ENCODE results near the gene FAR2. TPM values are rescaled to one million over a fixed set of nuclear protein-coding genes. Genes with fewer than 3 reads are reported as not detected.

The FAR2 gene
- total and polyA plus RNA-seq, 3 donors from 2014 or later, result 5.1 to 25.2 (median 5.8) TPM

- H3K4me1 ChIP-seq, result no peaks in the 10 kb centered on the region
- H3K27ac ChIP-seq, result no peak overlapping the region
- DNase-seq, result no peak
- no peaks in the 10 kb centered on the region for H3K9me3 ChIP-seq
- H3K4me3 ChIP-seq, result no peak overlapping the region
- WGBS, 2 donors, result 80 to 82% methylated on average over 2 of the region's 2 CpGs
- intact Hi-C loops (cut with DNase I; ENCODE audit: low total_unique reads), result no loop called here
- H3K36me3 ChIP-seq (ENCODE audit: low read depth, missing control alignments), result no peaks in the 10 kb centered on the region
- TF ChIP-seq POLR2A (IDR thresholded peaks at IDR 0.05), result no peak
- TF ChIP-seq CTCF (IDR thresholded peaks at IDR 0.05), result no peak
- no peaks in the 10 kb centered on the region for H3K27me3 ChIP-seq
Measured at GRCh38 chr12:29230800-29231560, 81.9 kb downstream of the FAR2 start.

GRCh38 chr12:29232086-29232485 lies 83.0 kb downstream of the FAR2 start:
- TF ChIP-seq CTCF (IDR thresholded peaks at IDR 0.05) (no peak), POLR2A (IDR thresholded peaks at IDR 0.05) (no peak)
- H3K4me1 ChIP-seq, result no peaks in the 10 kb centered on the region
- 82 to 90% methylated on average over 3 of the region's 3 CpGs for WGBS, 2 donors
- no peak overlapping the region for H3K4me3 ChIP-seq
- DNase-seq, result no peak
- H3K27me3 ChIP-seq, result no peaks in the 10 kb centered on the region
- no peaks in the 10 kb centered on the region for H3K36me3 ChIP-seq (ENCODE audit: low read depth, missing control alignments)
- H3K27ac ChIP-seq, result no peak overlapping the region
- H3K9me3 ChIP-seq, result no peaks in the 10 kb centered on the region
- intact Hi-C loops (cut with DNase I; ENCODE audit: low total_unique reads), result no loop called here

GRCh38 chr12:29234552-29234951 lies 85.5 kb downstream of the FAR2 start:
- intact Hi-C loops (cut with DNase I; ENCODE audit: low total_unique reads), result no loop called here
- Histone ChIP-seq H3K27ac (no peak overlapping the region), H3K36me3 (ENCODE audit: low read depth, missing control alignments) (no peaks in the 10 kb centered on the region), H3K4me1 (no peaks in the 10 kb centered on the region), H3K4me3 (no peak overlapping the region), H3K27me3 (no peaks in the 10 kb centered on the region), H3K9me3 (no peaks in the 10 kb centered on the region)
- no peak for DNase-seq
- TF ChIP-seq POLR2A (IDR thresholded peaks at IDR 0.05), result no peak
- TF ChIP-seq CTCF (IDR thresholded peaks at IDR 0.05), result no peak
- WGBS, 2 donors, result 87 to 92% methylated on average over 2 of the region's 2 CpGs

- DNase-seq, result no peak
- no peak overlapping the region for H3K27ac ChIP-seq
- H3K4me1 ChIP-seq, result no peaks in the 10 kb centered on the region
- intact Hi-C loops (cut with DNase I; ENCODE audit: low total_unique reads), result no loop called here
- no peaks in the 10 kb centered on the region for H3K27me3 ChIP-seq
- H3K4me3 ChIP-seq, result no peak overlapping the region
- no peaks in the 10 kb centered on the region for H3K9me3 ChIP-seq
- WGBS, 2 donors, result 62 to 83% methylated on average over 2 of the region's 2 CpGs
- TF ChIP-seq POLR2A (IDR thresholded peaks at IDR 0.05), result no peak
- TF ChIP-seq CTCF (IDR thresholded peaks at IDR 0.05), result no peak
- H3K36me3 ChIP-seq (ENCODE audit: low read depth, missing control alignments), result no peaks in the 10 kb centered on the region
Measured at GRCh38 chr12:29234965-29235626, 86.0 kb downstream of the FAR2 start.

All from testis (tissue), 3 donors.